HepG2 (cell line): Measurements from ENCODE around the gene BLCAP. TPM values are rescaled to one million over a fixed set of nuclear protein-coding genes. Genes with fewer than 3 reads are reported as not detected.

Source experiments
- AHR ChIP-seq: IDR thresholded peaks from 2 replicates; pipeline ENCODE4 v1.6.1; 2018; ENCODE audit warnings: missing genetic modification reagents, missing compliant biosample characterization
- GATA4 ChIP-seq: sonication (generic); IDR thresholded peaks from 2 replicates; pipeline ENCODE4 v1.6.1; 2016; ENCODE audit warnings: antibody characterized with exemption, low read depth, borderline replicate concordance
- GLI4 ChIP-seq: sonication (generic); formaldehyde crosslinking; IDR thresholded peaks from 2 replicates; pipeline ENCODE4 v1.5.1; 2020; ENCODE audit warnings: missing genetic modification reagents, mild to moderate bottlenecking, moderate library complexity, borderline replicate concordance
- KDM5B ChIP-seq: sonication (generic); formaldehyde crosslinking; IDR thresholded peaks from 2 replicates; pipeline ENCODE4 v1.4.0; 2020; ENCODE audit warnings: missing genetic modification reagents, mild to moderate bottlenecking, borderline replicate concordance
- NONO ChIP-seq, 2 experiments: fragments of 450-650 bp in 1 of 2; sonication (generic) in 1 of 2; formaldehyde crosslinking in 1 of 2; IDR thresholded peaks in 1 of 2; conservative IDR thresholded peaks in 1 of 2; 2 replicates each; pipeline versions ENCODE4 v1.6.1 to v1.8.0; 2017 to 2022; ENCODE audit warnings: mild to moderate bottlenecking in 1 of 2, missing genetic modification reagents in 1 of 2, moderate library complexity in 1 of 2
- PTBP1 ChIP-seq: fragments of 200-400 bp; formaldehyde crosslinking; IDR thresholded peaks from 2 replicates; pipeline ENCODE4 v1.6.1; 2018; ENCODE audit warnings: low read length, low read depth; ENCODE audit not compliant: poor library complexity, severe bottlenecking
- RCOR2 ChIP-seq: IDR thresholded peaks from 2 replicates; pipeline ENCODE4 v1.6.1; 2016; ENCODE audit warnings: missing biosample characterization, missing genetic modification reagents
- SMYD3 ChIP-seq: sonication (generic); formaldehyde crosslinking; IDR thresholded peaks from 2 replicates; pipeline ENCODE4 v1.8.1; 2023; ENCODE audit warnings: mild to moderate bottlenecking, missing genetic modification reagents
- STAT5B ChIP-seq: sonication (generic); formaldehyde crosslinking; IDR thresholded peaks from 2 replicates; pipeline ENCODE4 v1.4.0; 2020; ENCODE audit warnings: missing genetic modification reagents
- ZBTB2 ChIP-seq: sonication (generic); formaldehyde crosslinking; IDR thresholded peaks from 2 replicates; pipeline ENCODE4 v1.8.0; 2022; ENCODE audit warnings: low read depth, missing genetic modification reagents
- ZBTB7A ChIP-seq: sonication (generic); formaldehyde crosslinking; IDR thresholded peaks from 2 replicates; pipeline ENCODE4 v1.8.0; 2022; ENCODE audit warnings: mild to moderate bottlenecking, missing genetic modification reagents
- ZNF350 ChIP-seq: sonication (generic); formaldehyde crosslinking; IDR thresholded peaks from 2 replicates; pipeline ENCODE4 v1.4.0; 2020; ENCODE audit warnings: mild to moderate bottlenecking, low read depth, missing genetic modification reagents, borderline replicate concordance
- ZNF432 ChIP-seq: sonication (generic); formaldehyde crosslinking; IDR thresholded peaks from 2 replicates; pipeline ENCODE4 v1.5.0; 2020; ENCODE audit warnings: missing genetic modification reagents, mild to moderate bottlenecking, borderline replicate concordance
- polyA plus RNA-seq, 8 experiments: library from polyadenylated mRNA; depleted of rRNA in 3 of 8; stranded (reverse) in 7 of 8; unstranded in 1 of 8; fragments of >200 nt; fragmentation: Illumina TruSeq in 4 of 8; extraction: Trizol in 4 of 8; gene quantifications; 2 replicates each; pipeline versions ENCODE4 v1.2.1 to v1.2.3, GENCODE V29; 2011 to 2016; ENCODE audit warnings: low read depth in 4 of 8, missing spikeins in 1 of 8, mixed read lengths in 1 of 8; ENCODE audit not compliant: insufficient read depth in 1 of 8
- total RNA-seq, 5 experiments: library from RNA; depleted of rRNA; stranded (reverse); fragments of >200 nt; fragmentation: Illumina TruSeq; extraction: Trizol; gene quantifications; 2 replicates each; pipeline ENCODE4 v1.2.3, GENCODE V29; 2016; ENCODE audit warnings: low read depth in 1 of 5
- TF ChIP-seq, protein P1 (sequence below): sonication (generic); formaldehyde crosslinking; IDR thresholded peaks from 2 replicates; pipeline ENCODE4 v1.5.0; 2020; ENCODE audit warnings: missing genetic modification reagents
- TF ChIP-seq, protein P2 (sequence below): sonication (generic); formaldehyde crosslinking; IDR thresholded peaks from 2 replicates; pipeline ENCODE4 v1.4.0; 2020; ENCODE audit warnings: mild to moderate bottlenecking, missing genetic modification reagents, borderline replicate concordance
- TF ChIP-seq, protein P3 (sequence below): sonication (generic); formaldehyde crosslinking; IDR thresholded peaks from 2 replicates; pipeline ENCODE4 v1.9.0; 2022; ENCODE audit warnings: low read depth, missing genetic modification reagents
- TF ChIP-seq, protein P4 (sequence below): sonication (generic); formaldehyde crosslinking; IDR thresholded peaks from 2 replicates; pipeline ENCODE4 v1.8.0; 2022; ENCODE audit warnings: missing genetic modification reagents, mild to moderate bottlenecking, borderline replicate concordance

The BLCAP gene
- total and polyA plus RNA-seq, 2 of the 13 experiments (the other 11 are each of a cell fraction or from before 2014, with no cell fraction given) = 52.4 to 86.8 TPM

- TF ChIP-seq ZBTB2 = no peak
- TF ChIP-seq GATA4 = no peak
- TF ChIP-seq, protein P1, sequence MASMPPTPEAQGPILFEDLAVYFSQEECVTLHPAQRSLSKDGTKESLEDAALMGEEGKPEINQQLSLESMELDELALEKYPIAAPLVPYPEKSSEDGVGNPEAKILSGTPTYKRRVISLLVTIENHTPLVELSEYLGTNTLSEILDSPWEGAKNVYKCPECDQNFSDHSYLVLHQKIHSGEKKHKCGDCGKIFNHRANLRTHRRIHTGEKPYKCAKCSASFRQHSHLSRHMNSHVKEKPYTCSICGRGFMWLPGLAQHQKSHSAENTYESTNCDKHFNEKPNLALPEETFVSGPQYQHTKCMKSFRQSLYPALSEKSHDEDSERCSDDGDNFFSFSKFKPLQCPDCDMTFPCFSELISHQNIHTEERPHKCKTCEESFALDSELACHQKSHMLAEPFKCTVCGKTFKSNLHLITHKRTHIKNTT (CRISPR knock-in tag) = no peak
- TF ChIP-seq SMYD3 (CRISPR knock-in tag) = no peak
- no peak for TF ChIP-seq AHR (CRISPR knock-in tag)
- TF ChIP-seq, protein P2, sequence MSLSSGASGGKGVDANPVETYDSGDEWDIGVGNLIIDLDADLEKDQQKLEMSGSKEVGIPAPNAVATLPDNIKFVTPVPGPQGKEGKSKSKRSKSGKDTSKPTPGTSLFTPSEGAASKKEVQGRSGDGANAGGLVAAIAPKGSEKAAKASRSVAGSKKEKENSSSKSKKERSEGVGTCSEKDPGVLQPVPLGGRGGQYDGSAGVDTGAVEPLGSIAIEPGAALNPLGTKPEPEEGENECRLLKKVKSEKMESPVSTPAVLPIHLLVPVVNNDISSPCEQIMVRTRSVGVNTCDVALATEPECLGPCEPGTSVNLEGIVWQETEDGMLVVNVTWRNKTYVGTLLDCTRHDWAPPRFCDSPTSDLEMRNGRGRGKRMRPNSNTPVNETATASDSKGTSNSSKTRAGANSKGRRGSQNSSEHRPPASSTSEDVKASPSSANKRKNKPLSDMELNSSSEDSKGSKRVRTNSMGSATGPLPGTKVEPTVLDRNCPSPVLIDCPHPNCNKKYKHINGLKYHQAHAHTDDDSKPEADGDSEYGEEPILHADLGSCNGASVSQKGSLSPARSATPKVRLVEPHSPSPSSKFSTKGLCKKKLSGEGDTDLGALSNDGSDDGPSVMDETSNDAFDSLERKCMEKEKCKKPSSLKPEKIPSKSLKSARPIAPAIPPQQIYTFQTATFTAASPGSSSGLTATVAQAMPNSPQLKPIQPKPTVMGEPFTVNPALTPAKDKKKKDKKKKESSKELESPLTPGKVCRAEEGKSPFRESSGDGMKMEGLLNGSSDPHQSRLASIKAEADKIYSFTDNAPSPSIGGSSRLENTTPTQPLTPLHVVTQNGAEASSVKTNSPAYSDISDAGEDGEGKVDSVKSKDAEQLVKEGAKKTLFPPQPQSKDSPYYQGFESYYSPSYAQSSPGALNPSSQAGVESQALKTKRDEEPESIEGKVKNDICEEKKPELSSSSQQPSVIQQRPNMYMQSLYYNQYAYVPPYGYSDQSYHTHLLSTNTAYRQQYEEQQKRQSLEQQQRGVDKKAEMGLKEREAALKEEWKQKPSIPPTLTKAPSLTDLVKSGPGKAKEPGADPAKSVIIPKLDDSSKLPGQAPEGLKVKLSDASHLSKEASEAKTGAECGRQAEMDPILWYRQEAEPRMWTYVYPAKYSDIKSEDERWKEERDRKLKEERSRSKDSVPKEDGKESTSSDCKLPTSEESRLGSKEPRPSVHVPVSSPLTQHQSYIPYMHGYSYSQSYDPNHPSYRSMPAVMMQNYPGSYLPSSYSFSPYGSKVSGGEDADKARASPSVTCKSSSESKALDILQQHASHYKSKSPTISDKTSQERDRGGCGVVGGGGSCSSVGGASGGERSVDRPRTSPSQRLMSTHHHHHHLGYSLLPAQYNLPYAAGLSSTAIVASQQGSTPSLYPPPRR (CRISPR knock-in tag) = no peak
- no peak for TF ChIP-seq STAT5B (CRISPR knock-in tag)
- peak; percentile 76 for TF ChIP-seq KDM5B (CRISPR knock-in tag)
- no peak for TF ChIP-seq PTBP1
- no peak for TF ChIP-seq GLI4
- no peak for TF ChIP-seq NONO (IDR thresholded peaks at IDR 0.05)
- no peak for TF ChIP-seq NONO (CRISPR knock-in tag; conservative IDR thresholded peaks at IDR 0.05)
- no peak for TF ChIP-seq ZNF432
- TF ChIP-seq RCOR2 (CRISPR knock-in tag) = 0 out of 2 replicates have a peak, but pooled peaks have one; percentile 53
- no peak; the same call in 1 of the 2 replicates for TF ChIP-seq ZBTB7A (CRISPR knock-in tag)
- TF ChIP-seq, protein P3, sequence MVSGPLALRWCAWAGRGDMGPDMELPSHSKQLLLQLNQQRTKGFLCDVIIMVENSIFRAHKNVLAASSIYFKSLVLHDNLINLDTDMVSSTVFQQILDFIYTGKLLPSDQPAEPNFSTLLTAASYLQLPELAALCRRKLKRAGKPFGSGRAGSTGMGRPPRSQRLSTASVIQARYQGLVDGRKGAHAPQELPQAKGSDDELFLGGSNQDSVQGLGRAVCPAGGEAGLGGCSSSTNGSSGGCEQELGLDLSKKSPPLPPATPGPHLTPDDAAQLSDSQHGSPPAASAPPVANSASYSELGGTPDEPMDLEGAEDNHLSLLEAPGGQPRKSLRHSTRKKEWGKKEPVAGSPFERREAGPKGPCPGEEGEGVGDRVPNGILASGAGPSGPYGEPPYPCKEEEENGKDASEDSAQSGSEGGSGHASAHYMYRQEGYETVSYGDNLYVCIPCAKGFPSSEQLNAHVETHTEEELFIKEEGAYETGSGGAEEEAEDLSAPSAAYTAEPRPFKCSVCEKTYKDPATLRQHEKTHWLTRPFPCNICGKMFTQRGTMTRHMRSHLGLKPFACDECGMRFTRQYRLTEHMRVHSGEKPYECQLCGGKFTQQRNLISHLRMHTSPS (CRISPR knock-in tag) = no peak
- no peak for TF ChIP-seq ZNF350 (CRISPR knock-in tag)
- TF ChIP-seq, protein P4, sequence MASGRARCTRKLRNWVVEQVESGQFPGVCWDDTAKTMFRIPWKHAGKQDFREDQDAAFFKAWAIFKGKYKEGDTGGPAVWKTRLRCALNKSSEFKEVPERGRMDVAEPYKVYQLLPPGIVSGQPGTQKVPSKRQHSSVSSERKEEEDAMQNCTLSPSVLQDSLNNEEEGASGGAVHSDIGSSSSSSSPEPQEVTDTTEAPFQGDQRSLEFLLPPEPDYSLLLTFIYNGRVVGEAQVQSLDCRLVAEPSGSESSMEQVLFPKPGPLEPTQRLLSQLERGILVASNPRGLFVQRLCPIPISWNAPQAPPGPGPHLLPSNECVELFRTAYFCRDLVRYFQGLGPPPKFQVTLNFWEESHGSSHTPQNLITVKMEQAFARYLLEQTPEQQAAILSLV (CRISPR knock-in tag) = 0 out of 2 replicates have a peak, but pooled peaks have one; percentile 41
These were observed 36.9 kb upstream of the BLCAP start (continued) for GRCh38 chr20:37564388-37565133.
